Liver (tissue), 9 donors: ENCODE results near the gene ZC3H15. TPM values are rescaled to one million over a fixed set of nuclear protein-coding genes. Genes with fewer than 3 reads are reported as not detected.

ENCODE experiments used
- DNase-seq: peaks from one replicate; pipeline ENCODE4 v3.0.0-alpha.2; 2017; ENCODE audit warnings: low spot score
- H3K27ac ChIP-seq, 2 donors: one replicate each; pipeline ENCODE4 v1.7.0; 2013; ENCODE audit warnings: inconsistent platforms in 2 of 2, low read length in 2 of 2, control low read depth in 1 of 2, low read depth in 1 of 2, mild to moderate bottlenecking in 1 of 2
- H3K27me3 ChIP-seq, 4 donors: one replicate each; pipeline versions ENCODE4 v1.6.1 to v1.7.0; 2013; ENCODE audit warnings: low read length in 3 of 4, inconsistent platforms in 1 of 4, mild to moderate bottlenecking in 1 of 4, moderate library complexity in 1 of 4; ENCODE audit not compliant: control insufficient read depth in 4 of 4, insufficient read depth in 4 of 4
- H3K36me3 ChIP-seq, 4 donors: one replicate each; pipeline versions ENCODE4 v1.6.1 to v1.7.0; 2013; ENCODE audit warnings: low read length in 3 of 4, mild to moderate bottlenecking in 3 of 4, low read depth in 1 of 4, moderate library complexity in 1 of 4; ENCODE audit not compliant: control insufficient read depth in 4 of 4, insufficient read depth in 3 of 4
- H3K4me1 ChIP-seq, 4 donors: one replicate each; pipeline versions ENCODE4 v1.6.1 to v1.7.0; 2013; ENCODE audit warnings: low read length in 3 of 4, mild to moderate bottlenecking in 3 of 4, moderate library complexity in 1 of 4; ENCODE audit not compliant: control insufficient read depth in 4 of 4, insufficient read depth in 4 of 4
- H3K4me3 ChIP-seq, 3 donors: one replicate each; pipeline versions ENCODE4 v1.6.1 to v1.7.0; 2013; ENCODE audit warnings: low read length in 3 of 3, control low read depth in 1 of 3, low read depth in 1 of 3, mild to moderate bottlenecking in 1 of 3
- H3K9ac ChIP-seq, 2 donors: one replicate each; pipeline ENCODE4 v1.7.0; 2013; ENCODE audit warnings: low read length in 2 of 2, mild to moderate bottlenecking in 2 of 2, moderate library complexity in 2 of 2, control low read depth in 1 of 2, low read depth in 1 of 2
- H3K9me3 ChIP-seq, 4 donors: one replicate each; pipeline versions ENCODE4 v1.6.1 to v1.7.0; 2013; ENCODE audit warnings: low read length in 3 of 4; ENCODE audit not compliant: control insufficient read depth in 4 of 4
- ATF3 ChIP-seq: IDR thresholded peaks from 2 replicates; pipeline ENCODE4 v1.6.1; 2016; ENCODE audit warnings: antibody characterized with exemption
- CTCF ChIP-seq: fragments of 150-350 bp; IDR thresholded peaks from 2 replicates; pipeline ENCODE4 v1.5.1; 2017; ENCODE audit warnings: improper control_type of control experiment, low read depth, low read length; ENCODE audit not compliant: missing input control
- EGR1 ChIP-seq, 2 donors: IDR thresholded peaks; 2 replicates each; pipeline ENCODE4 v1.6.1; 2016 to 2018; ENCODE audit warnings: antibody characterized with exemption in 2 of 2, low read depth in 2 of 2
- FOXA1 ChIP-seq: IDR thresholded peaks from 2 replicates; pipeline ENCODE4 v1.6.1; 2016; ENCODE audit warnings: antibody characterized with exemption
- FOXA2 ChIP-seq: IDR thresholded peaks from 2 replicates; pipeline ENCODE4 v1.6.1; 2016; ENCODE audit warnings: antibody characterized with exemption
- GABPA ChIP-seq, 2 donors: IDR thresholded peaks in 1 of 2; conservative IDR thresholded peaks in 1 of 2; 2 replicates each; pipeline ENCODE4 v1.6.1; 2016; ENCODE audit warnings: antibody characterized with exemption in 2 of 2, mild to moderate bottlenecking in 1 of 2, moderate library complexity in 1 of 2
- HNF4A ChIP-seq, 2 donors: conservative IDR thresholded peaks; 2 replicates each; pipeline ENCODE4 v1.6.1; 2016; ENCODE audit warnings: antibody characterized with exemption in 2 of 2, mild to moderate bottlenecking in 2 of 2
- HNF4G ChIP-seq: IDR thresholded peaks from 2 replicates; pipeline ENCODE4 v1.6.1; 2016; ENCODE audit warnings: antibody characterized with exemption
- JUND ChIP-seq, 2 donors: IDR thresholded peaks; 2 replicates each; pipeline ENCODE4 v1.6.1; 2016; ENCODE audit warnings: antibody characterized with exemption in 2 of 2
- NR2F2 ChIP-seq: IDR thresholded peaks from 2 replicates; pipeline ENCODE4 v1.6.1; 2016; ENCODE audit warnings: antibody characterized with exemption
- RAD21 ChIP-seq, 2 donors: IDR thresholded peaks; 2 replicates each; pipeline ENCODE4 v1.6.1; 2016; ENCODE audit warnings: antibody characterized with exemption in 2 of 2, mild to moderate bottlenecking in 2 of 2
- REST ChIP-seq: IDR thresholded peaks from 2 replicates; pipeline ENCODE4 v1.6.1; 2016; ENCODE audit warnings: antibody characterized with exemption, mild to moderate bottlenecking
- RXRA ChIP-seq, 2 donors: IDR thresholded peaks; 2 replicates each; pipeline ENCODE4 v1.6.1; 2017 to 2018; ENCODE audit warnings: antibody characterized with exemption in 2 of 2, mild to moderate bottlenecking in 1 of 2
- SP1 ChIP-seq: IDR thresholded peaks from 2 replicates; pipeline ENCODE4 v1.6.1; 2018; ENCODE audit warnings: antibody characterized with exemption, mild to moderate bottlenecking
- YY1 ChIP-seq: IDR thresholded peaks from 2 replicates; pipeline ENCODE4 v1.6.1; 2016; ENCODE audit warnings: antibody characterized with exemption, mild to moderate bottlenecking
- WGBS: extraction: QIAGEN DNeasy Blood & Tissue Kit; methylation state at CpG from one replicate; pipeline ENCODE4 v1.1.7; 2013; 5-methylcytosine and 5-hydroxymethylcytosine counted together
- polyA plus RNA-seq, 2 donors: library from polyadenylated mRNA; stranded (reverse) in 1 of 2; unstranded in 1 of 2; fragments of 200-250 nt in 1 of 2; fragments of >200 nt in 1 of 2; fragmentation: Nextera tagmentation in 1 of 2; extraction: Ambion mirVana in 1 of 2; gene quantifications; one replicate each; pipeline versions ENCODE4 v1.2.1 to v1.2.3, GENCODE V29; 2013 to 2015
- total RNA-seq, 2 donors: library from RNA; depleted of rRNA; stranded (reverse); fragments of >200 nt; gene quantifications; one replicate each; pipeline ENCODE4 v1.2.3, GENCODE V29; 2014
- TF ChIP-seq, protein P1 (sequence below): IDR thresholded peaks from 2 replicates; pipeline ENCODE4 v1.6.1; 2016; ENCODE audit warnings: antibody characterized with exemption
- TF ChIP-seq, protein P2 (sequence below): IDR thresholded peaks from 2 replicates; pipeline ENCODE4 v1.6.1; 2016; ENCODE audit warnings: antibody characterized with exemption
- donor health status: healthy.
- donor health status: healthy.
- donor health status: healthy.
- donor health status: healthy.
- donor health status: healthy.

The ZC3H15 gene
- total and polyA plus RNA-seq, 4 donors: 29.6 to 63.5 (median 33.7) TPM

- Histone ChIP-seq H3K36me3 (no peaks in the 10 kb centered on the region), H3K9me3 (no peaks in the 10 kb centered on the region), H3K9ac (no peak overlapping the region), H3K4me3 (no peak overlapping the region), H3K27ac (no peak overlapping the region), H3K27me3 (no peaks in the 10 kb centered on the region), H3K4me1 (peaks cover 0 to 6% (median 2%) of the 10 kb centered on the region in 4 donors)
- WGBS: 94% methylated on average over 1 of the region's 1 CpG
- no peak for TF ChIP-seq NR2F2
- TF ChIP-seq HNF4G: no peak
- TF ChIP-seq YY1: no peak
- no peak for TF ChIP-seq RXRA (IDR thresholded peaks at IDR 0.05)
- TF ChIP-seq, protein P1, sequence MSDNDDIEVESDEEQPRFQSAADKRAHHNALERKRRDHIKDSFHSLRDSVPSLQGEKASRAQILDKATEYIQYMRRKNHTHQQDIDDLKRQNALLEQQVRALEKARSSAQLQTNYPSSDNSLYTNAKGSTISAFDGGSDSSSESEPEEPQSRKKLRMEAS: no peak
- TF ChIP-seq JUND (IDR thresholded peaks at IDR 0.05): no peak
- TF ChIP-seq REST: no peak
- no peak for TF ChIP-seq GABPA (IDR thresholded peaks at IDR 0.05 in 1 of 2, conservative IDR thresholded peaks at IDR 0.05 in 1 of 2)
- no peak for DNase-seq
Measured at GRCh38 chr2:186532891-186533290, 46.8 kb downstream of the ZC3H15 start.

GRCh38 chr2:186533717-186534116 lies 47.7 kb downstream of the ZC3H15 start:
- TF ChIP-seq HNF4G: peak; percentile 65
- peak; percentile 75 to 87 for TF ChIP-seq HNF4A (conservative IDR thresholded peaks at IDR 0.05)
- peak; percentile 21 for TF ChIP-seq FOXA2
- TF ChIP-seq, protein P2, sequence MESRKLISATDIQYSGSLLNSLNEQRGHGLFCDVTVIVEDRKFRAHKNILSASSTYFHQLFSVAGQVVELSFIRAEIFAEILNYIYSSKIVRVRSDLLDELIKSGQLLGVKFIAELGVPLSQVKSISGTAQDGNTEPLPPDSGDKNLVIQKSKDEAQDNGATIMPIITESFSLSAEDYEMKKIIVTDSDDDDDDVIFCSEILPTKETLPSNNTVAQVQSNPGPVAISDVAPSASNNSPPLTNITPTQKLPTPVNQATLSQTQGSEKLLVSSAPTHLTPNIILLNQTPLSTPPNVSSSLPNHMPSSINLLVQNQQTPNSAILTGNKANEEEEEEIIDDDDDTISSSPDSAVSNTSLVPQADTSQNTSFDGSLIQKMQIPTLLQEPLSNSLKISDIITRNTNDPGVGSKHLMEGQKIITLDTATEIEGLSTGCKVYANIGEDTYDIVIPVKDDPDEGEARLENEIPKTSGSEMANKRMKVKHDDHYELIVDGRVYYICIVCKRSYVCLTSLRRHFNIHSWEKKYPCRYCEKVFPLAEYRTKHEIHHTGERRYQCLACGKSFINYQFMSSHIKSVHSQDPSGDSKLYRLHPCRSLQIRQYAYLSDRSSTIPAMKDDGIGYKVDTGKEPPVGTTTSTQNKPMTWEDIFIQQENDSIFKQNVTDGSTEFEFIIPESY: no peak
- peak; percentile 76 for TF ChIP-seq SP1

DNA sequence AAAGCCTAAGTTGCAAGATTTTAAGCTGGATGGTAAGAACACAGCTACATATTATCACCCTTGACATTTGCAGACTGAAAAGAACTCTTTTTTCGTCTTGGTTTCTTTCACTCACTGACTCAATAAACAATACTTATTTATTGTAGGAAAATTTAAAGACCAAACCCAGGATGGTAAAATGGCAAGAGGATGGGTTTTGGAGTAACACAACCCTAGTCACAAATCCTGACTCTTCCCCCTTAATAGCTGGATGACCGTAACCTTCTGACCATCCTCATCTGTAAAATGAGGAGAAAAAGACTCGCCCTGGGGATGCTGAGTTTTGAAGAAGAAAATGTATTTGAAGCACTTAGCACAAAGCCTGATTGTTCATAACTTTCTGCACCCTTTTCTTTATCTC lies 48.3 kb downstream of the ZC3H15 start:
- H3K27me3 ChIP-seq: no peaks in the 10 kb centered on the region
- H3K4me3 ChIP-seq: no peak overlapping the region
- TF ChIP-seq, protein P2: no peak
- TF ChIP-seq HNF4A (conservative IDR thresholded peaks at IDR 0.05) (no peak), HNF4G (no peak), SP1 (no peak), YY1 (no peak), NR2F2 (no peak), RAD21 (IDR thresholded peaks at IDR 0.05) (no peak), ATF3 (no peak), CTCF (no peak), FOXA2 (no peak), FOXA1 (no peak), EGR1 (IDR thresholded peaks at IDR 0.05; ENCODE audit: low read depth in 2 of 2) (no peak), RXRA (IDR thresholded peaks at IDR 0.05) (no peak)
- TF ChIP-seq, protein P1: no peak
- peaks cover 0 to 6% (median 2%) of the 10 kb centered on the region in 4 donors for H3K4me1 ChIP-seq
- 96% methylated on average over 3 of the region's 3 CpGs for WGBS
- DNase-seq: no peak
- no peaks in the 10 kb centered on the region for H3K36me3 ChIP-seq
- no peak overlapping the region for H3K27ac ChIP-seq
- no peak overlapping the region for H3K9ac ChIP-seq
- no peaks in the 10 kb centered on the region for H3K9me3 ChIP-seq

More at GRCh38 chr2:186533717-186534116, 47.7 kb downstream of the ZC3H15 start:
- Histone ChIP-seq H3K36me3 (no peaks in the 10 kb centered on the region), H3K27me3 (no peaks in the 10 kb centered on the region), H3K9ac (no peak overlapping the region), H3K4me1 (peaks cover 0 to 6% (median 2%) of the 10 kb centered on the region in 4 donors), H3K27ac (no peak overlapping the region), H3K4me3 (no peak overlapping the region), H3K9me3 (no peaks in the 10 kb centered on the region)
- DNase-seq: no peak
